HG03432 (cell line): ENCODE results near the gene ETNPPL.
A peak's percentile ranks its signal among the peaks of the same experiment; 100 is the strongest.
"Not testable (repeated sequence)": the region's sequence is repeated elsewhere in the genome, so short reads cannot be mapped to it uniquely, and the experiment has no call there.

Source experiments
- ATAC-seq: cut with Tn5 transposase; IDR thresholded peaks from one replicate; pipeline ENCODE4 v1.9.1; 2021; ENCODE audit warnings: mild to moderate bottlenecking, moderate library complexity; ENCODE audit not compliant: unreplicated experiment

ETNPPL gene

GRCh38 chr4:108758498-108758897 is 4.4 kb downstream of the ETNPPL start:
- ATAC-seq, result no peak

GRCh38 chr4:108754327-108754726 is 8.5 kb downstream of the ETNPPL start:
- no peak for ATAC-seq

- ATAC-seq, result peak; percentile 79
Observed at GRCh38 chr4:108751321-108751720, 11.5 kb downstream of the ETNPPL start.

- no peak for ATAC-seq
Observed at GRCh38 chr4:108749119-108749518, 13.7 kb downstream of the ETNPPL start.

GRCh38 chr4:108746511-108746910 is 16.3 kb downstream of the ETNPPL start:
- ATAC-seq, result no peak

GRCh38 chr4:108744307-108744706 is 18.5 kb downstream of the ETNPPL start:
- no peak for ATAC-seq

- no peak for ATAC-seq
Observed at GRCh38 chr4:108742451-108743420, 20.1 kb downstream of the ETNPPL start.

- no peak for ATAC-seq
Observed at GRCh38 chr4:108738003-108738706, 24.7 kb downstream of the ETNPPL start.

GRCh38 chr4:108731006-108731405 is 31.8 kb downstream of the ETNPPL start:
- no peak for ATAC-seq

GRCh38 chr4:108730579-108730978 is 32.3 kb downstream of the ETNPPL start:
- ATAC-seq, result no peak

GRCh38 chr4:108729731-108730130 is 33.1 kb downstream of the ETNPPL start:
- ATAC-seq, result no peak

- ATAC-seq, result no peak
Observed at GRCh38 chr4:108725457-108725856, 37.4 kb downstream of the ETNPPL start.

- ATAC-seq, result no peak
Observed at GRCh38 chr4:108717386-108717785, 45.5 kb downstream of the ETNPPL start.

- ATAC-seq, result no peak
Observed at GRCh38 chr4:108716340-108716739, 46.5 kb downstream of the ETNPPL start.

GRCh38 chr4:108714880-108715279 is 48.0 kb downstream of the ETNPPL start:
- no peak for ATAC-seq

- ATAC-seq, result not testable (repeated sequence)
Observed at GRCh38 chr4:108710578-108710977, 52.3 kb downstream of the ETNPPL start.

GRCh38 chr4:108709722-108710121 is 53.1 kb downstream of the ETNPPL start:
- ATAC-seq, result no peak

GRCh38 chr4:108709234-108709633 is 53.6 kb downstream of the ETNPPL start:
- ATAC-seq, result no peak

GRCh38 chr4:108706289-108706688 is 56.6 kb downstream of the ETNPPL start:
- no peak for ATAC-seq

- ATAC-seq, result no peak
Observed at GRCh38 chr4:108703966-108704365, 58.9 kb downstream of the ETNPPL start.

- ATAC-seq, result no peak
Observed at GRCh38 chr4:108703370-108703769, 59.5 kb downstream of the ETNPPL start.

- ATAC-seq, result peak; percentile 62
Observed at GRCh38 chr4:108702960-108703359, 59.9 kb downstream of the ETNPPL start.
